ENCODE data around the gene MTRF1.
"Not testable (repeated sequence)": the region's sequence is repeated elsewhere in the genome, so short reads cannot be mapped to it uniquely, and the experiment has no call there.

Gene MTRF1

GRCh38 chr13:41282129-41282571 is 18.8 kb upstream of the MTRF1 start:
- DNase-seq: no peak

GRCh38 chr13:41279156-41279555 is 15.8 kb upstream of the MTRF1 start:
- not testable (repeated sequence) for DNase-seq

- DNase-seq: no peak
These were observed 13.4 kb upstream of the MTRF1 start for GRCh38 chr13:41276824-41277223.

GRCh38 chr13:41274881-41275280 is 11.5 kb upstream of the MTRF1 start:
- DNase-seq: no peak

GRCh38 chr13:41273831-41274441 is 10.6 kb upstream of the MTRF1 start:
- DNase-seq: no peak

GRCh38 chr13:41271456-41272285 is 8.3 kb upstream of the MTRF1 start:
- no peak for DNase-seq

- no peak for DNase-seq
These were observed 5.4 kb upstream of the MTRF1 start for GRCh38 chr13:41268764-41269163.

GRCh38 chr13:41267106-41267505 is 3.7 kb upstream of the MTRF1 start:
- no peak for DNase-seq

- DNase-seq: no peak
These were observed 3.4 kb downstream of the MTRF1 start for GRCh38 chr13:41259875-41260501.

GRCh38 chr13:41257535-41257934 is 5.8 kb downstream of the MTRF1 start:
- DNase-seq: no peak

- no peak for DNase-seq
These were observed 8.5 kb downstream of the MTRF1 start for GRCh38 chr13:41254902-41255301.

- no peak for DNase-seq
These were observed 12.4 kb downstream of the MTRF1 start for GRCh38 chr13:41250993-41251392.

- no peak for DNase-seq
These were observed 16.3 kb downstream of the MTRF1 start for GRCh38 chr13:41246969-41247680.

GRCh38 chr13:41244556-41244955 is 18.8 kb downstream of the MTRF1 start:
- DNase-seq: no peak

- DNase-seq: no peak
These were observed 21.8 kb downstream of the MTRF1 start for GRCh38 chr13:41241626-41242025.

GRCh38 chr13:41236369-41236768 is 27.0 kb downstream of the MTRF1 start:
- DNase-seq: no peak

- no peak for DNase-seq
These were observed 30.5 kb downstream of the MTRF1 start for GRCh38 chr13:41232578-41233480.

GRCh38 chr13:41231786-41232185 is 31.6 kb downstream of the MTRF1 start:
- DNase-seq: no peak

GRCh38 chr13:41231025-41231677 is 32.2 kb downstream of the MTRF1 start:
- no peak for DNase-seq

- no peak for DNase-seq
These were observed 34.0 kb downstream of the MTRF1 start for GRCh38 chr13:41229356-41229755.
